Mesothelial cell of epicardium (in vitro differentiated cells): Measurements from ENCODE around the gene KIAA0513. TPM values are rescaled to one million over a fixed set of nuclear protein-coding genes. Genes with fewer than 3 reads are reported as not detected.

Experiments
- DNase-seq, 2 experiments: peaks; one replicate each; pipeline ENCODE4 v3.0.0; 2021; ENCODE audit warnings: low spot score in 2 of 2; ENCODE audit not compliant: unreplicated experiment in 2 of 2
- H3K27ac Mint-ChIP-seq: 2 replicates; pipeline ENCODE4 v1.8.0; 2021; ENCODE audit warnings: mixed read lengths
- H3K27me3 Mint-ChIP-seq: 2 replicates; pipeline ENCODE4 v1.8.0; 2021; ENCODE audit warnings: low read depth, mixed read lengths
- H3K36me3 Mint-ChIP-seq: 2 replicates; pipeline ENCODE4 v1.8.0; 2021; ENCODE audit warnings: mixed read lengths
- H3K4me1 Mint-ChIP-seq: 2 replicates; pipeline ENCODE4 v1.8.0; 2021; ENCODE audit warnings: mixed read lengths
- H3K4me3 Mint-ChIP-seq: 2 replicates; pipeline ENCODE4 v1.8.0; 2021; ENCODE audit warnings: mild to moderate bottlenecking, moderate library complexity, mixed read lengths
- H3K9me3 Mint-ChIP-seq: 2 replicates; pipeline ENCODE4 v1.8.0; 2021; ENCODE audit warnings: mixed read lengths
- CTCF ChIP-seq: fragments of 200-600 bp; sonication (generic); IDR thresholded peaks from one replicate; pipeline ENCODE4 v1.5.0; 2021; ENCODE audit warnings: antibody characterized with exemption; ENCODE audit not compliant: unreplicated experiment
- total RNA-seq: library from RNA; stranded (reverse); gene quantifications from 3 replicates; pipeline ENCODE4 v1.2.1, GENCODE V29; 2021

The KIAA0513 gene
- total RNA-seq, 1 donor from 2014 or later, result 6.8 TPM

GRCh38 chr16:85132456-85133289, 105.1 kb downstream of the KIAA0513 start:
- peaks cover 2% of the 10 kb centered on the region for H3K27me3 Mint-ChIP-seq
- DNase-seq, result no peak
- H3K36me3 Mint-ChIP-seq, result no peaks in the 10 kb centered on the region
- TF ChIP-seq CTCF, result no peak
- H3K9me3 Mint-ChIP-seq, result no peaks in the 10 kb centered on the region
- no peak overlapping the region for H3K27ac Mint-ChIP-seq
- H3K4me3 Mint-ChIP-seq, result no peak overlapping the region
- peaks cover 28% of the 10 kb centered on the region for H3K4me1 Mint-ChIP-seq

GRCh38 chr16:85133290-85133599, 105.7 kb downstream of the KIAA0513 start:
- no peak for DNase-seq
- no peak for TF ChIP-seq CTCF
- peaks cover 2% of the 10 kb centered on the region for H3K27me3 Mint-ChIP-seq
- H3K4me1 Mint-ChIP-seq, result peaks cover 34% of the 10 kb centered on the region
- no peak overlapping the region for H3K4me3 Mint-ChIP-seq
- no peaks in the 10 kb centered on the region for H3K9me3 Mint-ChIP-seq
- H3K27ac Mint-ChIP-seq, result no peak overlapping the region
- no peaks in the 10 kb centered on the region for H3K36me3 Mint-ChIP-seq

- Mint-ChIP-seq H3K36me3 (no peaks in the 10 kb centered on the region), H3K9me3 (no peaks in the 10 kb centered on the region), H3K4me3 (no peak overlapping the region), H3K4me1 (peaks cover 39% of the 10 kb centered on the region), H3K27me3 (peaks cover 2% of the 10 kb centered on the region), H3K27ac (no peak overlapping the region)
- TF ChIP-seq CTCF, result no peak
- DNase-seq, result no peak
Observed at GRCh38 chr16:85134076-85134788, 106.6 kb downstream of the KIAA0513 start.

- peaks cover 33% of the 10 kb centered on the region for H3K4me1 Mint-ChIP-seq
- H3K4me3 Mint-ChIP-seq, result no peak overlapping the region
- TF ChIP-seq CTCF, result no peak
- no peaks in the 10 kb centered on the region for H3K9me3 Mint-ChIP-seq
- H3K27me3 Mint-ChIP-seq, result peaks cover 2% of the 10 kb centered on the region
- H3K36me3 Mint-ChIP-seq, result no peaks in the 10 kb centered on the region
- H3K27ac Mint-ChIP-seq, result no peak overlapping the region
- no peak for DNase-seq
Observed at GRCh38 chr16:85134789-85135142, 107.2 kb downstream of the KIAA0513 start.

- Mint-ChIP-seq H3K27me3 (peaks cover 2% of the 10 kb centered on the region), H3K27ac (no peak overlapping the region), H3K36me3 (no peaks in the 10 kb centered on the region), H3K4me3 (no peak overlapping the region), H3K4me1 (peaks cover 20% of the 10 kb centered on the region), H3K9me3 (no peaks in the 10 kb centered on the region)
- TF ChIP-seq CTCF, result no peak
- no peak for DNase-seq
Observed at GRCh38 chr16:85136213-85136701, 108.7 kb downstream of the KIAA0513 start.
